GM23338 (cell line): ENCODE data around the gene SACM1L. TPM values are rescaled to one million over a fixed set of nuclear protein-coding genes. Genes with fewer than 3 reads are reported as not detected.
"Not testable (repeated sequence)": the region's sequence is repeated elsewhere in the genome, so short reads cannot be mapped to it uniquely, and the experiment has no call there.

Source experiments
- ATAC-seq: fragments of 200-7000 bp; cut with Tn5 transposase; 3 replicates; pipeline ENCODE4 v1.9.1; 2020
- DNase-seq: peaks from one replicate; pipeline ENCODE4 v3.0.0-alpha.2; 2015; ENCODE audit warnings: low spot score
- H2AFZ ChIP-seq: fragments of 200-600 bp; sonication (generic); 2 replicates; pipeline ENCODE4 v1.8.0; 2016; ENCODE audit warnings: antibody characterized with exemption, mild to moderate bottlenecking, moderate library complexity
- H3F3A ChIP-seq: fragments of 200-600 bp; sonication (generic); replicated peaks from 2 replicates; pipeline ENCODE4 v1.8.0; 2017; ENCODE audit warnings: antibody characterized with exemption, mixed run types, low read depth
- H3K27ac ChIP-seq: fragments of 200-600 bp; sonication (generic); 2 replicates; pipeline ENCODE4 v1.6.1; 2016; ENCODE audit warnings: low read depth
- H3K27me3 ChIP-seq: fragments of 200-600 bp; sonication (generic); 2 replicates; pipeline ENCODE4 v1.8.0; 2016; ENCODE audit warnings: mild to moderate bottlenecking, mixed run types, moderate library complexity; ENCODE audit not compliant: insufficient read depth
- H3K36me3 ChIP-seq: fragments of 200-600 bp; sonication (generic); 2 replicates; pipeline ENCODE4 v1.8.0; 2016; ENCODE audit warnings: mild to moderate bottlenecking; ENCODE audit not compliant: insufficient read depth
- H3K4me1 ChIP-seq: fragments of 200-600 bp; sonication (generic); 2 replicates; pipeline ENCODE4 v1.8.0; 2016; ENCODE audit warnings: mild to moderate bottlenecking, moderate library complexity; ENCODE audit not compliant: insufficient read depth
- H3K4me2 ChIP-seq: fragments of 200-600 bp; sonication (generic); 2 replicates; pipeline ENCODE4 v1.7.1; 2017; ENCODE audit warnings: mixed run types
- H3K4me3 ChIP-seq: fragments of 200-600 bp; sonication (generic); 2 replicates; pipeline ENCODE4 v1.6.1; 2016; ENCODE audit warnings: mixed run types
- H3K79me2 ChIP-seq: fragments of 200-600 bp; sonication (generic); replicated peaks from 2 replicates; pipeline ENCODE4 v1.8.0; 2017; ENCODE audit warnings: mild to moderate bottlenecking; ENCODE audit not compliant: insufficient read depth
- H3K9me2 ChIP-seq: fragments of 200-600 bp; sonication (generic); 2 replicates; pipeline ENCODE4 v1.8.0; 2017; ENCODE audit not compliant: insufficient read depth
- H4K20me1 ChIP-seq: fragments of 200-600 bp; sonication (generic); replicated peaks from 2 replicates; pipeline ENCODE4 v1.8.0; 2017; ENCODE audit warnings: mild to moderate bottlenecking; ENCODE audit not compliant: insufficient read depth
- H3K27ac Mint-ChIP-seq: 2 replicates; pipeline ENCODE4 v1.8.0; 2020; ENCODE audit warnings: inconsistent platforms, mild to moderate bottlenecking, moderate library complexity, mixed read lengths
- H3K27me3 Mint-ChIP-seq: 3 replicates; pipeline ENCODE4 v1.8.0; 2022; ENCODE audit warnings: low read depth, mild to moderate bottlenecking, moderate library complexity, mixed read lengths, inconsistent platforms; ENCODE audit not compliant: insufficient read depth, poor library complexity
- H3K36me3 Mint-ChIP-seq: 3 replicates; pipeline ENCODE4 v1.8.0; 2021; ENCODE audit warnings: low read depth, mild to moderate bottlenecking, inconsistent platforms, moderate library complexity, mixed read lengths
- H3K4me1 Mint-ChIP-seq: 3 replicates; pipeline ENCODE4 v1.8.0; 2020; ENCODE audit warnings: mild to moderate bottlenecking, inconsistent platforms, mixed read lengths
- H3K4me3 Mint-ChIP-seq: 3 replicates; pipeline ENCODE4 v1.8.0; 2021; ENCODE audit warnings: moderate library complexity, mild to moderate bottlenecking, inconsistent platforms, mixed read lengths
- H3K9me3 Mint-ChIP-seq: 3 replicates; pipeline ENCODE4 v1.8.0; 2020; ENCODE audit warnings: moderate library complexity, mild to moderate bottlenecking, inconsistent platforms, mixed read lengths
- CREB1 ChIP-seq: fragments of 250-450 bp; sonication (Bioruptor Pico); IDR thresholded peaks from 2 replicates; pipeline ENCODE4 v1.5.0; 2020; ENCODE audit warnings: low read depth, mild to moderate bottlenecking, moderate library complexity
- CTCF ChIP-seq, 2 experiments: fragments of 200-600 bp in 1 of 2; sonication (generic) in 1 of 2; conservative IDR thresholded peaks; 2 replicates each; pipeline versions ENCODE4 v1.5.1 to v1.6.1; 2016 to 2017; ENCODE audit warnings: antibody characterized with exemption in 2 of 2, low read depth in 2 of 2, mild to moderate bottlenecking in 2 of 2, moderate library complexity in 1 of 2
- EZH2phosphoT487 ChIP-seq: fragments of 200-600 bp; sonication (generic); IDR thresholded peaks from one replicate; pipeline ENCODE4 v1.8.1; 2018; ENCODE audit warnings: antibody characterized with exemption; ENCODE audit not compliant: unreplicated experiment
- JUNB ChIP-seq: IDR thresholded peaks from one replicate; pipeline ENCODE4 v1.6.1; 2016; ENCODE audit warnings: antibody characterized with exemption; ENCODE audit not compliant: unreplicated experiment
- NANOG ChIP-seq: IDR thresholded peaks from 2 replicates; pipeline ENCODE4 v1.6.1; 2016; ENCODE audit warnings: antibody characterized with exemption, borderline replicate concordance
- POLR2AphosphoS5 ChIP-seq: IDR thresholded peaks from 2 replicates; pipeline ENCODE4 v1.6.1; 2016; ENCODE audit warnings: antibody characterized with exemption, low read depth
- REST ChIP-seq: IDR thresholded peaks from one replicate; pipeline ENCODE4 v1.6.1; 2018; ENCODE audit warnings: antibody characterized with exemption; ENCODE audit not compliant: unreplicated experiment
- STAT1 ChIP-seq: IDR thresholded peaks from one replicate; pipeline ENCODE4 v1.6.1; 2016; ENCODE audit warnings: antibody characterized with exemption; ENCODE audit not compliant: unreplicated experiment
- ZNF114 ChIP-seq: fragments of 250-450 bp; sonication (Bioruptor Pico); IDR thresholded peaks from 2 replicates; pipeline ENCODE4 v1.5.0; 2020; ENCODE audit warnings: mild to moderate bottlenecking, moderate library complexity
- ZNF331 ChIP-seq: fragments of 250-450 bp; sonication (Bioruptor Pico); IDR thresholded peaks from 2 replicates; pipeline ENCODE4 v1.5.0; 2020; ENCODE audit warnings: low read depth, mild to moderate bottlenecking, moderate library complexity
- ZNF462 ChIP-seq: fragments of 250-450 bp; sonication (Bioruptor Pico); IDR thresholded peaks from 2 replicates; pipeline ENCODE4 v1.5.0; 2020; ENCODE audit warnings: mild to moderate bottlenecking, moderate library complexity
- polyA plus RNA-seq: library from polyadenylated mRNA; unstranded; fragments of >200 nt; fragmentation: Nextera tagmentation; extraction: Ambion mirVana; gene quantifications from 2 replicates; pipeline ENCODE4 v1.2.1, GENCODE V29; 2016
- total RNA-seq: library from RNA; depleted of rRNA; stranded (reverse); fragments of >200 nt; shearing (Covaris generic); gene quantifications from 2 replicates; pipeline ENCODE4 v1.2.3, GENCODE V29; 2014

SACM1L gene
- total and polyA plus RNA-seq, 2 experiments from 2014 or later, result 43.5 to 97.8 TPM

GRCh38 chr3:45695166-45695565 is 6.0 kb downstream of the SACM1L start:
- Mint-ChIP-seq H3K27ac (peak overlapping the region; percentile 6; the same call in 1 of the 2 replicates), H3K36me3 (peaks cover 34% of the 10 kb centered on the region), H3K4me1 (peaks cover 61% of the 10 kb centered on the region)
- Histone ChIP-seq H3K79me2 (peaks cover 99% of the 10 kb centered on the region), H4K20me1 (peaks cover 18% of the 10 kb centered on the region), H3K4me1 (peaks cover 62% of the 10 kb centered on the region)
- not testable (repeated sequence) for H3K27me3 Mint-ChIP-seq, H3K4me2 ChIP-seq, H3K9me2 ChIP-seq, H3F3A ChIP-seq, H3K27ac ChIP-seq, H3K36me3 ChIP-seq, H3K4me3 ChIP-seq, H3K27me3 ChIP-seq, ATAC-seq, H3K4me3 Mint-ChIP-seq, H2AFZ ChIP-seq, DNase-seq, H3K9me3 Mint-ChIP-seq

GRCh38 chr3:45700570-45701073 is 11.4 kb downstream of the SACM1L start:
- Histone ChIP-seq H3K4me3 (no peak overlapping the region), H3K79me2 (peaks cover 81% of the 10 kb centered on the region), H3K9me2 (no peaks in the 10 kb centered on the region), H3F3A (no peaks in the 10 kb centered on the region), H3K36me3 (no peaks in the 10 kb centered on the region), H2AFZ (no peak overlapping the region), H3K4me1 (peaks cover 50% of the 10 kb centered on the region), H3K27ac (peak overlapping the region; percentile 96), H3K4me2 (peak overlapping the region; percentile 18), H4K20me1 (no peaks in the 10 kb centered on the region), H3K27me3 (no peaks in the 10 kb centered on the region)
- Mint-ChIP-seq H3K4me3 (no peak overlapping the region), H3K4me1 (peaks cover 58% of the 10 kb centered on the region), H3K27me3 (peaks cover 2% of the 10 kb centered on the region), H3K27ac (peak overlapping the region; percentile 96), H3K9me3 (no peaks in the 10 kb centered on the region), H3K36me3 (peaks cover 23% of the 10 kb centered on the region; the same call in 2 of the 3 replicates)
- ATAC-seq, result peak; percentile 24; the same call in 2 of the 3 replicates
- no peak for DNase-seq
- TF ChIP-seq ZNF462 (CRISPR knock-in tag) (no peak), ZNF331 (CRISPR knock-in tag) (no peak), STAT1 (no peak), POLR2AphosphoS5 (no peak), REST (no peak), EZH2phosphoT487 (no peak), CREB1 (CRISPR knock-in tag) (no peak), CTCF (conservative IDR thresholded peaks at IDR 0.05; ENCODE audit: low read depth in 2 of 2) (no peak), NANOG (no peak), JUNB (no peak), ZNF114 (CRISPR knock-in tag) (no peak)
